Neural cell (in vitro differentiated cells): ENCODE results near the gene BIN2. TPM values are rescaled to one million over a fixed set of nuclear protein-coding genes. Genes with fewer than 3 reads are reported as not detected.

ENCODE experiments used
- H2AFZ ChIP-seq: fragments of 200-600, 300-800 bp; sonication (generic), shearing (Covaris generic); 2 replicates; pipeline ENCODE4 v1.6.0; 2014; ENCODE audit warnings: low read depth, mild to moderate bottlenecking, antibody characterized with exemption, low read length, moderate library complexity
- H3F3A ChIP-seq: fragments of 200-600 bp; shearing (Covaris generic); 2 replicates; pipeline ENCODE4 v1.6.1; 2016; ENCODE audit warnings: mild to moderate bottlenecking, moderate library complexity, mixed read lengths, antibody characterized with exemption, low read length; ENCODE audit not compliant: insufficient read depth, poor library complexity, severe bottlenecking
- H3K27ac ChIP-seq: fragments of 200-600, 300-800 bp; sonication (generic), shearing (Covaris generic); 2 replicates; pipeline ENCODE4 v1.5.1; 2014; ENCODE audit warnings: mild to moderate bottlenecking, low read length, moderate library complexity
- H3K27me3 ChIP-seq: fragments of 300-800, 200-600 bp; sonication (generic), shearing (Covaris generic); 2 replicates; pipeline ENCODE4 v1.6.0; 2014; ENCODE audit warnings: mild to moderate bottlenecking, low read depth, low read length, moderate library complexity; ENCODE audit not compliant: insufficient read depth
- H3K36me3 ChIP-seq: fragments of 300-800, 200-600 bp; sonication (generic), shearing (Covaris generic); 2 replicates; pipeline ENCODE4 v1.5.1; 2014; ENCODE audit warnings: mild to moderate bottlenecking, antibody characterized with exemption, low read length, moderate library complexity; ENCODE audit not compliant: insufficient read depth
- H3K4me2 ChIP-seq: fragments of 300-800, 200-600 bp; sonication (generic), shearing (Covaris generic); 2 replicates; pipeline ENCODE4 v1.6.0; 2014; ENCODE audit warnings: mild to moderate bottlenecking, low read length
- H3K4me3 ChIP-seq: fragments of 300-800, 200-600 bp; sonication (generic), shearing (Covaris generic); 2 replicates; pipeline ENCODE4 v1.5.1; 2014; ENCODE audit warnings: mild to moderate bottlenecking, low read length, moderate library complexity
- H3K79me2 ChIP-seq: fragments of 200-600 bp; shearing (Covaris generic); replicated peaks from 2 replicates; pipeline ENCODE4 v1.6.0; 2014; ENCODE audit warnings: mild to moderate bottlenecking, low read length, moderate library complexity; ENCODE audit not compliant: insufficient read depth
- H3K9ac ChIP-seq: fragments of 300-800, 200-600 bp; sonication (generic), shearing (Covaris generic); 2 replicates; pipeline ENCODE4 v1.6.1; 2016; ENCODE audit warnings: mild to moderate bottlenecking, low read length, mixed read lengths
- H3K9me2 ChIP-seq: fragments of 200-600 bp; shearing (Covaris generic); 2 replicates; pipeline ENCODE4 v1.6.1; 2016; ENCODE audit warnings: mild to moderate bottlenecking, low read length, mixed read lengths; ENCODE audit not compliant: insufficient read depth
- H3K9me3 ChIP-seq: fragments of 200-600, 300-800 bp; sonication (generic), shearing (Covaris generic); 2 replicates; pipeline ENCODE4 v1.6.1; 2016; ENCODE audit warnings: mild to moderate bottlenecking, mixed run types, low read length, moderate library complexity, mixed read lengths
- H4K20me1 ChIP-seq: fragments of 200-600 bp; shearing (Covaris generic); 2 replicates; pipeline ENCODE4 v1.6.1; 2016; ENCODE audit warnings: mild to moderate bottlenecking, mixed run types; ENCODE audit not compliant: insufficient read depth
- EP300 ChIP-seq: fragments of 450-650 bp; conservative IDR thresholded peaks from 2 replicates; pipeline ENCODE4 v1.6.1; 2014; ENCODE audit warnings: antibody characterized with exemption, mild to moderate bottlenecking, moderate library complexity; ENCODE audit not compliant: poor library complexity, severe bottlenecking
- EZH2 ChIP-seq: fragments of 200-600, 300-800 bp; shearing (Covaris generic), sonication (generic); IDR thresholded peaks from 2 replicates; pipeline ENCODE4 v1.6.1; 2014; ENCODE audit warnings: antibody characterized with exemption, low read length, borderline replicate concordance, mild to moderate bottlenecking; ENCODE audit not compliant: insufficient read depth, poor library complexity, severe bottlenecking
- MXI1 ChIP-seq: fragments of 450-650 bp; conservative IDR thresholded peaks from 2 replicates; pipeline ENCODE4 v1.6.1; 2014; ENCODE audit warnings: antibody characterized with exemption, mild to moderate bottlenecking; ENCODE audit not compliant: poor library complexity, severe bottlenecking
- POLR2AphosphoS5 ChIP-seq: IDR thresholded peaks from 2 replicates; pipeline ENCODE4 v1.6.1; 2012
- RAD21 ChIP-seq: fragments of 450-650 bp; conservative IDR thresholded peaks from 2 replicates; pipeline ENCODE4 v1.6.1; 2014; ENCODE audit warnings: antibody characterized with exemption, mild to moderate bottlenecking, moderate library complexity
- SMC3 ChIP-seq: fragments of 450-650 bp; conservative IDR thresholded peaks from 2 replicates; pipeline ENCODE4 v1.6.1; 2014; ENCODE audit warnings: antibody characterized with exemption, mild to moderate bottlenecking, moderate library complexity; ENCODE audit not compliant: poor library complexity
- TAF1 ChIP-seq: IDR thresholded peaks from 2 replicates; pipeline ENCODE4 v1.6.1; 2012; ENCODE audit warnings: low read depth
- polyA plus RNA-seq: library from polyadenylated mRNA; depleted of rRNA; stranded (reverse); fragments of >200 nt; gene quantifications from 2 replicates; pipeline ENCODE4 v1.2.3, GENCODE V29; 2014
- TF ChIP-seq, protein P1 (sequence below): fragments of 450-650 bp; IDR thresholded peaks from 2 replicates; pipeline ENCODE4 v1.5.1; 2014; ENCODE audit warnings: antibody characterized with exemption, mild to moderate bottlenecking, moderate library complexity; ENCODE audit not compliant: poor library complexity, severe bottlenecking
- TF ChIP-seq, protein P2 (sequence below): IDR thresholded peaks from 2 replicates; pipeline ENCODE4 v1.6.1; 2012; ENCODE audit warnings: borderline replicate concordance

The BIN2 gene
- polyA plus RNA-seq, 1 donor from 2014 or later: not detected

DNA sequence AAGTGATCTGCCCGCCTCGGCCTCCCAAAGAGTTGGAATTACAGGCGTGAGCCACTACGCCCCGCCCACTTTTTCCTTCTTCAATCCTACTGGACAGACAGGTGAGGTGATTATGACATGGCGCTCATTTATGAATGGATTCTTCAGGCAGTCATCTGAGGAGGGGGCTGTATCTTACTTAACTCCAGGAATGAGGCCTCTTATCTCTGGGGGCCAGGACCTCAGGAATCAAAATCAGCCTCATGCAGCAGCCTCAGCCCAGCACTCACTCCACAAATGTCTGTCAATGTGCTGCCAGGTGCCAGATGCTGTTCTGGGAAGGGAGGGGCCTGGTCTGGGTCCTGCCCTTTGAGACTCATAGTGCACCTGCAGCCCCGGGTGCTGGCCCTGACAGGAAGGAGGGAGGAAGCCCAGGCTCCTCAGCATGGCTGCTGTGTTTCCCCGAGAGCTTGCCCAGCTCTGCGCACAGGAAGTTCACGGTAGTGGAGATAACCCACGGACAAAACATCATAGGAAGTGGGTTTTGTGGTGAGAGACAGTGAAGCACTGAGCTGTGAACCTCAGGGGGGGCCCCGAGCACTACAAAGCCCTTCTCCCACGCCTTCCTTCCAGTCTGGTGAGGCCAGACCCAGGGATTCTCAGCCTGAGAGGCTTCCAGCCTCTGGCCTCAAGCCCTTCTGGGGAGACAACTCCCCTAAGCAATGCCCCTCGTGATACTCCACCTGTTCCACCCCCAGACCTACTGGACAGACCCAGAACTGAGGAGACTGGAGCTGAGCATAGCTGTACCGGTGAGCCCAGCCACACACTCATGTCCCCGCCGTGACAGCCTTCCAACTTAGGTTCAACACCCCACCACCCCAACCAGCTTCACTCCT, 44.9 kb upstream of the BIN2 start:
- no peaks in the 10 kb centered on the region for H3K79me2 ChIP-seq
- no peak overlapping the region for H3K9ac ChIP-seq
- no peaks in the 10 kb centered on the region for H4K20me1 ChIP-seq
- no peaks in the 10 kb centered on the region for H3F3A ChIP-seq
- no peak overlapping the region for H3K27ac ChIP-seq
- no peaks in the 10 kb centered on the region for H3K9me2 ChIP-seq
- TF ChIP-seq SMC3 (no peak), RAD21 (no peak), EZH2 (no peak), EP300 (no peak), POLR2AphosphoS5 (no peak), TAF1 (no peak), MXI1 (no peak)
- TF ChIP-seq, protein P1, sequence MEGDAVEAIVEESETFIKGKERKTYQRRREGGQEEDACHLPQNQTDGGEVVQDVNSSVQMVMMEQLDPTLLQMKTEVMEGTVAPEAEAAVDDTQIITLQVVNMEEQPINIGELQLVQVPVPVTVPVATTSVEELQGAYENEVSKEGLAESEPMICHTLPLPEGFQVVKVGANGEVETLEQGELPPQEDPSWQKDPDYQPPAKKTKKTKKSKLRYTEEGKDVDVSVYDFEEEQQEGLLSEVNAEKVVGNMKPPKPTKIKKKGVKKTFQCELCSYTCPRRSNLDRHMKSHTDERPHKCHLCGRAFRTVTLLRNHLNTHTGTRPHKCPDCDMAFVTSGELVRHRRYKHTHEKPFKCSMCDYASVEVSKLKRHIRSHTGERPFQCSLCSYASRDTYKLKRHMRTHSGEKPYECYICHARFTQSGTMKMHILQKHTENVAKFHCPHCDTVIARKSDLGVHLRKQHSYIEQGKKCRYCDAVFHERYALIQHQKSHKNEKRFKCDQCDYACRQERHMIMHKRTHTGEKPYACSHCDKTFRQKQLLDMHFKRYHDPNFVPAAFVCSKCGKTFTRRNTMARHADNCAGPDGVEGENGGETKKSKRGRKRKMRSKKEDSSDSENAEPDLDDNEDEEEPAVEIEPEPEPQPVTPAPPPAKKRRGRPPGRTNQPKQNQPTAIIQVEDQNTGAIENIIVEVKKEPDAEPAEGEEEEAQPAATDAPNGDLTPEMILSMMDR: no peak
- TF ChIP-seq, protein P2, sequence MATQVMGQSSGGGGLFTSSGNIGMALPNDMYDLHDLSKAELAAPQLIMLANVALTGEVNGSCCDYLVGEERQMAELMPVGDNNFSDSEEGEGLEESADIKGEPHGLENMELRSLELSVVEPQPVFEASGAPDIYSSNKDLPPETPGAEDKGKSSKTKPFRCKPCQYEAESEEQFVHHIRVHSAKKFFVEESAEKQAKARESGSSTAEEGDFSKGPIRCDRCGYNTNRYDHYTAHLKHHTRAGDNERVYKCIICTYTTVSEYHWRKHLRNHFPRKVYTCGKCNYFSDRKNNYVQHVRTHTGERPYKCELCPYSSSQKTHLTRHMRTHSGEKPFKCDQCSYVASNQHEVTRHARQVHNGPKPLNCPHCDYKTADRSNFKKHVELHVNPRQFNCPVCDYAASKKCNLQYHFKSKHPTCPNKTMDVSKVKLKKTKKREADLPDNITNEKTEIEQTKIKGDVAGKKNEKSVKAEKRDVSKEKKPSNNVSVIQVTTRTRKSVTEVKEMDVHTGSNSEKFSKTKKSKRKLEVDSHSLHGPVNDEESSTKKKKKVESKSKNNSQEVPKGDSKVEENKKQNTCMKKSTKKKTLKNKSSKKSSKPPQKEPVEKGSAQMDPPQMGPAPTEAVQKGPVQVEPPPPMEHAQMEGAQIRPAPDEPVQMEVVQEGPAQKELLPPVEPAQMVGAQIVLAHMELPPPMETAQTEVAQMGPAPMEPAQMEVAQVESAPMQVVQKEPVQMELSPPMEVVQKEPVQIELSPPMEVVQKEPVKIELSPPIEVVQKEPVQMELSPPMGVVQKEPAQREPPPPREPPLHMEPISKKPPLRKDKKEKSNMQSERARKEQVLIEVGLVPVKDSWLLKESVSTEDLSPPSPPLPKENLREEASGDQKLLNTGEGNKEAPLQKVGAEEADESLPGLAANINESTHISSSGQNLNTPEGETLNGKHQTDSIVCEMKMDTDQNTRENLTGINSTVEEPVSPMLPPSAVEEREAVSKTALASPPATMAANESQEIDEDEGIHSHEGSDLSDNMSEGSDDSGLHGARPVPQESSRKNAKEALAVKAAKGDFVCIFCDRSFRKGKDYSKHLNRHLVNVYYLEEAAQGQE: no peak
- no peak overlapping the region for H3K4me3 ChIP-seq
- H3K27me3 ChIP-seq: no peaks in the 10 kb centered on the region
- H2AFZ ChIP-seq: no peak overlapping the region
- no peaks in the 10 kb centered on the region for H3K36me3 ChIP-seq
- no peaks in the 10 kb centered on the region for H3K9me3 ChIP-seq
- no peak overlapping the region for H3K4me2 ChIP-seq

DNA sequence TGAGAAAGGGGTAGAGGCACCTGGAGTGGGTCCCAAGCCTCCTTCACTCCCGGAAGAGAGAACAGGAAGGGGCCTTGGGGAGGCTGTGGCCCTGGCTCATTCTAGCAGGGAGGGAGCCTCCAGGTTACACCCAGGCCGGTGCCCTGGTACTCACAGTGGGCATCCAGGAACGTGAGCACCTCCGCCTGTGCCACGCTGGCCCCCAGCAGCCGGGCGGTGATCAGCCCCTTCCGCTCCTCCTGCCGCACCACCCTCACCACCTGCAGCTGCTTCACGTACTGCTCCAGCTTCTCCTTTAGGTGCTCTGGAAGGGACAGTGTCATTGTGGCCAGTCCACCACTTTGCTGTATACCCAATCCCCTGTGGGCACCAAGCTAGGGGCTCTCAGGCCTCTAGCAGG, 41.3 kb upstream of the BIN2 start:
- TF ChIP-seq SMC3 (no peak), POLR2AphosphoS5 (no peak), MXI1 (no peak)
- TF ChIP-seq, protein P1: no peak
- Histone ChIP-seq H3K27ac (no peak overlapping the region), H3K9ac (no peak overlapping the region)

More for the DNA sequence above, 41.3 kb upstream of the BIN2 start:
- Histone ChIP-seq H3K79me2 (no peaks in the 10 kb centered on the region), H4K20me1 (no peaks in the 10 kb centered on the region), H3K9me2 (no peaks in the 10 kb centered on the region), H3K36me3 (no peaks in the 10 kb centered on the region), H3K27me3 (no peaks in the 10 kb centered on the region), H3K4me3 (no peak overlapping the region), H3F3A (no peaks in the 10 kb centered on the region), H2AFZ (no peak overlapping the region), H3K4me2 (no peak overlapping the region), H3K9me3 (no peaks in the 10 kb centered on the region)
